ENCODE measurements around the gene CNOT6.

GRCh38 chr5:180594311-180595045, 100.3 kb downstream of the CNOT6 start:
- TF ChIP-seq GATA2 (IDR thresholded peaks at IDR 0.05; ENCODE audit: low read depth, low read length), result no peak
- no peak for TF ChIP-seq GATA3 (IDR thresholded peaks at IDR 0.05; ENCODE audit: low read depth, low read length)

All from SH-SY5Y (cell line).